ENCODE data around the gene WNK2.
"Not testable (repeated sequence)": the region's sequence is repeated elsewhere in the genome, so short reads cannot be mapped to it uniquely, and the experiment has no call there.

The WNK2 gene

GRCh38 chr9:93319301-93319991 lies 135.5 kb downstream of the WNK2 start:
- TF ChIP-seq POLR2AphosphoS5 (IDR thresholded peaks at IDR 0.05; ENCODE audit: borderline replicate concordance, low read depth, low read length) = no peak
- no peak for TF ChIP-seq FOXP2 (optimal IDR thresholded peaks at IDR 0.05; ENCODE audit: control extremely low read depth, extremely low read length, insufficient read depth)
- TF ChIP-seq EZH2 (IDR thresholded peaks at IDR 0.05) = no peak

GRCh38 chr9:93319992-93320500 lies 136.1 kb downstream of the WNK2 start:
- Histone ChIP-seq H3K4me3 (no peak overlapping the region), H3K36me3 (ENCODE audit: insufficient read depth, low read length) (no peaks in the 10 kb centered on the region), H3K9ac (ENCODE audit: insufficient read length) (no peak overlapping the region), H3K9me3 (ENCODE audit: low read depth, low read length) (no peaks in the 10 kb centered on the region), H3K27ac (no peak overlapping the region)
- DNase-seq (ENCODE audit: low read depth, low spot score) = no peak
- no peak for TF ChIP-seq EZH2 (IDR thresholded peaks at IDR 0.05)
- TF ChIP-seq FOXP2 (optimal IDR thresholded peaks at IDR 0.05; ENCODE audit: control extremely low read depth, extremely low read length, insufficient read depth) = no peak
- TF ChIP-seq POLR2AphosphoS5 (IDR thresholded peaks at IDR 0.05; ENCODE audit: borderline replicate concordance, low read depth, low read length) = no peak

More at GRCh38 chr9:93319301-93319991, 135.5 kb downstream of the WNK2 start:
- H3K27ac ChIP-seq = no peak overlapping the region
- no peak overlapping the region for H3K9ac ChIP-seq (ENCODE audit: insufficient read length)
- no peak for DNase-seq (ENCODE audit: low read depth, low spot score)
- no peaks in the 10 kb centered on the region for H3K36me3 ChIP-seq (ENCODE audit: insufficient read depth, low read length)
- no peak overlapping the region for H3K4me3 ChIP-seq
- no peaks in the 10 kb centered on the region for H3K9me3 ChIP-seq (ENCODE audit: low read depth, low read length)

- H3K9me3 ChIP-seq (ENCODE audit: low read depth, low read length) = no peaks in the 10 kb centered on the region
- TF ChIP-seq FOXP2 (optimal IDR thresholded peaks at IDR 0.05; ENCODE audit: control extremely low read depth, extremely low read length, insufficient read depth) = no peak
- no peak for TF ChIP-seq POLR2AphosphoS5 (IDR thresholded peaks at IDR 0.05; ENCODE audit: borderline replicate concordance, low read depth, low read length)
- TF ChIP-seq EZH2 (IDR thresholded peaks at IDR 0.05) = no peak
These were observed 136.8 kb downstream of the WNK2 start for GRCh38 chr9:93320591-93321219.

GRCh38 chr9:93321220-93321610 lies 137.3 kb downstream of the WNK2 start:
- TF ChIP-seq POLR2AphosphoS5 (IDR thresholded peaks at IDR 0.05; ENCODE audit: borderline replicate concordance, low read depth, low read length) = no peak
- TF ChIP-seq FOXP2 (optimal IDR thresholded peaks at IDR 0.05; ENCODE audit: control extremely low read depth, extremely low read length, insufficient read depth) = no peak
- no peak for TF ChIP-seq EZH2 (IDR thresholded peaks at IDR 0.05)

More at GRCh38 chr9:93320591-93321219, 136.8 kb downstream of the WNK2 start:
- no peak overlapping the region for H3K4me3 ChIP-seq
- H3K27ac ChIP-seq = no peak overlapping the region
- H3K9ac ChIP-seq (ENCODE audit: insufficient read length) = no peak overlapping the region
- no peaks in the 10 kb centered on the region for H3K36me3 ChIP-seq (ENCODE audit: insufficient read depth, low read length)
- no peak for DNase-seq (ENCODE audit: low read depth, low spot score)

DNA sequence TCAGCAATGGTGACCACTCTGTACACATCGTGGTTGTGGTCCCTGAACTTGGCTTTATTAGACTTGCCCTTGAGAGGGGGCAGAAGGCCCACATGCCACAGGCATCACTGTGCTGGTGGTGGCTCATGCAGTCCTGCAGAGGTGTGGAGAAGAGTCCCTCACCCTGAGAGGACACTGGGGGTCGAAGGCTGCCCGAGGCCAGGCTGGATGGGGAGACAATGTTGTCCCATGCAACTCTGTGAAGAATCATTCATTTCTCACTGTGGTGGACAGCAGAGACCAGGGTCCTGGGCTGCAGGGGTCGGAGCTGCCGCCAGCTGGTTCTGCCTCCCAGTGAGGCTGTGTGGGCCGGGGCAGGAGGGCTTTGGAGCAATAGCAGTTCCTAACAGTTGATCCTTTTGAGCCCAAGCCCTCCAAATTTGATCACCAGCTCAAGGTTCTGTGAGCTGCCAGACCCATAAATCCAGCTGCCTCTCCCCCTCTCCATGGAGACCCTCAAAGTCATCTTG lies 139.6 kb downstream of the WNK2 start:
- not testable (repeated sequence) for H3K9me3 ChIP-seq (ENCODE audit: low read depth, low read length); H3K27ac ChIP-seq; H3K9ac ChIP-seq (ENCODE audit: insufficient read length); H3K36me3 ChIP-seq (ENCODE audit: insufficient read depth, low read length); H3K4me3 ChIP-seq; DNase-seq (ENCODE audit: low read depth, low spot score)

More at GRCh38 chr9:93321220-93321610, 137.3 kb downstream of the WNK2 start:
- no peak overlapping the region for H3K27ac ChIP-seq
- H3K9me3 ChIP-seq (ENCODE audit: low read depth, low read length) = no peaks in the 10 kb centered on the region
- H3K36me3 ChIP-seq (ENCODE audit: insufficient read depth, low read length) = no peaks in the 10 kb centered on the region
- H3K4me3 ChIP-seq = no peak overlapping the region
- H3K9ac ChIP-seq (ENCODE audit: insufficient read length) = no peak overlapping the region
- DNase-seq (ENCODE audit: low read depth, low spot score) = no peak

DNA sequence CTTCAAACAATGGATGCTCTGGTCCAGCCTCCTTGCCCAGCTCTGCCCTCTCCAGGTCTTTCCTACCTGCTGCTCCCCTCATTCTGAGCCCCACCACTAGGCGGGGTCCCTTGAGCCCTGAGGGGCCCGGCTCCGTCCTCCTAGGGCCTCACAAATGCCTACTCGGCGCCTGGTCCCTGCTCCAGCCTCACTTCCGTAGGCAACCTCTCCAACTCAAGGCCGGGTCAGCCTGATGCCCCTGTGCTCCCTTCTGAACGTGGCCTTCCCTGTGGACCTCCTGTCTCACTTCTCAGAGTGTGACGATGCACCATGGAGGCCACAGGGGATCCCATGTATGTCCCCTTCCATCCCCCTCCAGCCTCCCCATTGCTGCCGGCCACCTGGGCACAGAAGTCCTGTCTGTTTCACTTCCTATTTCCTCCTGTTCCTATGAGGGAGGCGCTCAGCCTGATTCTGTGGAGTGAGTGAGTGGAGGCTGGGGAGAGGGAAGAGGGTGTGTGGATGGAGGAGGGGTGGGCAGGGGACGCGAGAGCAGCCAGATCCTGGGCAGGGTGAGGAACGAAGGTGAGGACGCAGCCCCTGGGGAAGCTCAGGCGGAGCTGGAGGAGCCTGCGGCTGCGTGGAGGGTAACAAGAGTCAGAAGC lies 140.4 kb downstream of the WNK2 start:
- H3K27ac ChIP-seq = no peak overlapping the region
- TF ChIP-seq EZH2 (IDR thresholded peaks at IDR 0.05) = no peak
- no peak for TF ChIP-seq POLR2AphosphoS5 (IDR thresholded peaks at IDR 0.05; ENCODE audit: borderline replicate concordance, low read depth, low read length)
- TF ChIP-seq FOXP2 (optimal IDR thresholded peaks at IDR 0.05; ENCODE audit: control extremely low read depth, extremely low read length, insufficient read depth) = no peak
- H3K9me3 ChIP-seq (ENCODE audit: low read depth, low read length) = no peaks in the 10 kb centered on the region
- DNase-seq (ENCODE audit: low read depth, low spot score) = no peak
- H3K9ac ChIP-seq (ENCODE audit: insufficient read length) = no peak overlapping the region
- H3K4me3 ChIP-seq = no peak overlapping the region
- no peaks in the 10 kb centered on the region for H3K36me3 ChIP-seq (ENCODE audit: insufficient read depth, low read length)

DNA sequence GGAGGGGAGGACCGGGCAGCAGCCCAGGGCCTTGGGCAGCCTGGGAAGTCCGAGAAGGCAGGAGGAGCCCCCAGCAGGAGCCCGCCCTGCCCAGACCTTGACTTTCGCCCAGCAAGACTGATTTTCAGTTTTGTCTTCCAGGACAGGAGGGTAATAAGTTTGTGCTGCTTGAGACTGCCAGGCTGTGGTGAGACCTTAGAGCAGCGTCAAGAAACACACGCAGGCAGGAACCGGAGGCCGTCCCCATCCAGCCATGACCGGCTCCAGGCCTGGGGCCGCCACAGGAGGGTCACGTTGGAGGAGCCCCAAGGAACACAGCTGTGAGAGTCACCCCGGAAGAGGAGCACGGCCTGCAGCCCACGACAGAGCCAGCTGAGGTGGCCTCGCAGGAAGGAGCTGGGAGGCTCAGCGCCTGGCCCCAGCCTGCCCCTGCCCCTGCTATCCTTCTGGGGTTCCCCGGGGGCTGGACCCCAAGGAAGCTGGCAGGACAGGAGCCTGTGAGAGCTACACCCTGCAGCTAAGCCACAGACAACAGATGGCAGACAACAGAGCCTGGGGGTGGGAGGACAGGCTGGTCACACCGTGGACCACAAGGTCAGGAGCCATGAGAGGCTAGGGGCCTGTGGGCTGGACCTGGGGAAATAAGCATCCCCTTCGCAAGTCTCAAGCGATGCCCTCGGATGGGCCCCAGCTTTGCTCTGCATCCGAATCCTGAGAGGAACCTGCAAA lies 141.5 kb downstream of the WNK2 start:
- no peak for DNase-seq (ENCODE audit: low read depth, low spot score)
- no peak overlapping the region for H3K27ac ChIP-seq
- no peaks in the 10 kb centered on the region for H3K36me3 ChIP-seq (ENCODE audit: insufficient read depth, low read length)
- no peak for TF ChIP-seq POLR2AphosphoS5 (IDR thresholded peaks at IDR 0.05; ENCODE audit: borderline replicate concordance, low read depth, low read length)
- TF ChIP-seq FOXP2 (optimal IDR thresholded peaks at IDR 0.05; ENCODE audit: control extremely low read depth, extremely low read length, insufficient read depth) = no peak
- no peak for TF ChIP-seq EZH2 (IDR thresholded peaks at IDR 0.05)
- H3K9me3 ChIP-seq (ENCODE audit: low read depth, low read length) = no peaks in the 10 kb centered on the region
- no peak overlapping the region for H3K4me3 ChIP-seq
- H3K9ac ChIP-seq (ENCODE audit: insufficient read length) = no peak overlapping the region

DNA sequence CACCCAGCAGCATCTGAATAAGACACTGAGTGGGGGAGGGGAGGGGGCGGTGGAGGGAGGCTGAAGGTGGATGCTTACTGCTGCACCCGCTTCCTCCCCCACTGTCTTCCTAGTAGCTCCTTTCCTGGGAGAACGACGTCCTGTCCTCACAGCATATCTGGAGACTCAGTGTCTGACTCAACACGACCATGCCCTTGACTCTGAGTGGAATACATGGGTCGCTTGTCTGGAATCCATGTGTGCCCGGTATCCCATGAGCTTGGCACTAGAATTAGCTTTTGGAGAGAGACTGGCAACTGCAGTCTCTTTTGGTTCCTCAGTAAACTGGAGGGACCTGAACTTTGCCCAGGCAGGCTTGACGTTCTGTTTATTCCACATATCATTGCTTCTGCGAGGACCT lies 142.1 kb downstream of the WNK2 start:
- H3K9me3 ChIP-seq (ENCODE audit: low read depth, low read length) = no peaks in the 10 kb centered on the region
- H3K9ac ChIP-seq (ENCODE audit: insufficient read length) = no peak overlapping the region
- no peak overlapping the region for H3K27ac ChIP-seq
- no peak overlapping the region for H3K4me3 ChIP-seq
- H3K36me3 ChIP-seq (ENCODE audit: insufficient read depth, low read length) = no peaks in the 10 kb centered on the region
- TF ChIP-seq FOXP2 (optimal IDR thresholded peaks at IDR 0.05; ENCODE audit: control extremely low read depth, extremely low read length, insufficient read depth) = no peak
- DNase-seq (ENCODE audit: low read depth, low spot score) = no peak
